Left renal pelvis (tissue), 4 donors: ENCODE measurements around the gene TAAR2. TPM values are rescaled to one million over a fixed set of nuclear protein-coding genes. Genes with fewer than 3 reads are reported as not detected.
"Not testable (repeated sequence)": the region's sequence is repeated elsewhere in the genome, so short reads cannot be mapped to it uniquely, and the experiment has no call there.

ENCODE experiments used
- DNase-seq, 4 donors: peaks; one replicate each; pipeline ENCODE4 v3.0.0-alpha.2; 2013; ENCODE audit warnings: low read depth in 4 of 4, low spot score in 3 of 4
- polyA plus RNA-seq, 4 donors: library from polyadenylated mRNA; unstranded; fragments of 120-200 nt; gene quantifications; one replicate each; pipeline ENCODE4 v1.2.1, GENCODE V29; 2013; ENCODE audit not compliant: insufficient read length in 4 of 4

The TAAR2 gene, protein sequence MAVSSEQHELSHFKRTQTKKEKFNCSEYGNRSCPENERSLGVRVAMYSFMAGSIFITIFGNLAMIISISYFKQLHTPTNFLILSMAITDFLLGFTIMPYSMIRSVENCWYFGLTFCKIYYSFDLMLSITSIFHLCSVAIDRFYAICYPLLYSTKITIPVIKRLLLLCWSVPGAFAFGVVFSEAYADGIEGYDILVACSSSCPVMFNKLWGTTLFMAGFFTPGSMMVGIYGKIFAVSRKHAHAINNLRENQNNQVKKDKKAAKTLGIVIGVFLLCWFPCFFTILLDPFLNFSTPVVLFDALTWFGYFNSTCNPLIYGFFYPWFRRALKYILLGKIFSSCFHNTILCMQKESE
- polyA plus RNA-seq, result not detected

DNA sequence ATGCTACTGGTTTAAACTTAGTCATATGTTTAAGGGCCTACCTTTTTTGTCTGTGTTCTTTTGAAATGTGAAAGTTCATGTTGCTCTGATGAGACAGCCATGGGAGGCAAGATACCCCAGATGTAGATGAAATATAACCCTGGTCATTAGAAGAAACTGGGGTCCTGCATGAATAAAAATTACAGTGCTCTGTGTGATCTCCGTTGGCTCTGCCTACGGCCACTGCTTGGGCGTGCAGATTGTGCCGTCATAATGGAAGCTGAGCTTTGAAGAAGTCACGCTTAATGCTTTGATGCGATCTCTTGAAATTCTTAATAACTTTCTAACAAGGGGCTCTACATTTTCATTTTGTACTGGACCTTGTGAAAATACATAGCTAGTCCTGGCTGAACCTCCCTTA lies at the start of gene TAAR2:
TAAR2 (minus strand) TSS at position 101 of the 400 bp plus-strand sequence; CDS start at position 101, 0 bp downstream.
- no peak for DNase-seq

GRCh38 chr6:132673376-132674094 lies 49.5 kb upstream of the TAAR2 start:
- no peak for DNase-seq

DNA sequence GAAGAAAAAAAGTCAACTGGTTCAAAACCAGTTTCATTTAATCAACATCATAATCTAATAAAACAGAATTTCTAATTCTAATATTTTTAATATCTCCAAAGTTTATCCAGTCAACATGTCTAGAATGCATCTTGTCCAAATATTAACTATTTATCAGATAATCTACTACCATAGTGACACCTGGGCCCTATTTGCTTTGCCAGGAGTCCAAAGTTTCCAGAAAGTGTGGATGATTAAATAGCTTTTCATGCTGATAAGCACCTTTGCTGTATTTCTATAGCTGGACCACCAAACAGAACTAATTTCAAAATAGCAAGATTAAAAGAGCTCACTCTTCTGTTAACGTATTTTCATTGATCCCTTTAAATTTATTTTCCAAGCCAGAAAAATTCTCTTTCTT lies 47.2 kb upstream of the TAAR2 start:
- no peak for DNase-seq

DNA sequence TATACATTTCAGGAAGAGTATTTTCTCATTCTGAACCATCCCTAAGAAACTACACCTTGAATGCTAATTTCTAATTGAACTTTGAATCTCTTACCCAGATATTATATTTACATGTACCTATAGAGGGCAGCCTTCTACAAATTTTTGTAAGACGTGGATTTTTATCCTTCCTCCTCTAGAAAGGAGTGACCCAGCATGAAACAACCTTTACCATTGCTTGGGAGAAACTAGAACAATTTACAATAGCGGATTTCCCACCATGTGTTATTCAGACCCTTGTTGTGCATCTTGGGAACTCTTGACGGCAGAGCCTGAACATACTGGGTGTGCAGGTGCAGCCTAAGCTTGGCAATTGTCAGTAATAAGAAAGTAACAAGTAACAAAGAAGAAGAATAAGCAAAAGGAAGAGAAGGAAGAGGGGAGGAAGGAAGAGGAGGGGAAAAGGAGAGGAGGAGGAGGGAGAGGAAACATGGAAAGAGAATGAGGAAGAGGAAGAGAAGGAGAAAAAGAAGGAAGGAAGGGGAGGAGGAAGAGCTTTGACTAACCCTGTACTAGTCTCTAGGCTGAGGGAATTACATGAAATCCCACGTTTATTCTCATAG lies 45.7 kb upstream of the TAAR2 start:
- DNase-seq, result peak in 2 of 4 donors; percentile 2 to 10

DNA sequence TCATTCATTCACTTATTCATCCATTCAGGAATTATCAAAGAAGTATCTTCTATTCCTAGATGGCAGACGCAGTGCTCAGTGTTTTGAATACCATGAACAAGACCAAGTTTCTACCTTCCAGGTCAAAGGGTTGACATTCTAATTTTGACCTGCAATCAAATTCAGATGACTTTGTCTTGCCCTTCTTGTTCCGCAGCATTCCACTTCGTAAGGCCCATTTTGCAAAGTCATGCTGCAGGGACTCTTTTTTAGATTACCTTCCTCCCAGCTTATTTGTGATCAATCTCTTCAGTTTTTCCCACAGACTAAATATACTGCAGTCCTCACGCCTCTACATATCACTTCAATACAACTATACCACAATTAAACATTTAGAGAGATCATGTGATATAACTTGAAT lies 42.0 kb upstream of the TAAR2 start:
- DNase-seq, result no peak

- no peak for DNase-seq
These were observed 40.4 kb upstream of the TAAR2 start for GRCh38 chr6:132664309-132665034.

DNA sequence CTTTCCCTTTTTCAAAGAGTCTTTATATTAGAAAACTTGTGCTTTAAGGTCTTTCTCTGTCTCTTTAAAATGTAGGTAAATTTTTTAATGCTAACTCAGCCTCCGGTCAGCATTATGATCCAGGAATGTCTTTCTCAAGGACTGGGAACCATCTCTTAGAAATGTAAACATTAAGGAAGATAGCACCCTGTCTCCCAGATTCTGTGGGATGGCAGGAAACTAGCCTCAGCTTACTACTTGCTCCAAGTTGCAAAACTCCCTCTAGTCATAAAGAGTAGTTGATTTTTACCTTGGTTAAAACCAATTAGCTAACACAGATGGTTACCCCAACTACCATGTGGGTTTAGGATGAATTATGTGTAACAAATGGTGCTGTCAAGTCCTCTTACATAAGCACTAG lies 39.6 kb upstream of the TAAR2 start:
- DNase-seq, result no peak

DNA sequence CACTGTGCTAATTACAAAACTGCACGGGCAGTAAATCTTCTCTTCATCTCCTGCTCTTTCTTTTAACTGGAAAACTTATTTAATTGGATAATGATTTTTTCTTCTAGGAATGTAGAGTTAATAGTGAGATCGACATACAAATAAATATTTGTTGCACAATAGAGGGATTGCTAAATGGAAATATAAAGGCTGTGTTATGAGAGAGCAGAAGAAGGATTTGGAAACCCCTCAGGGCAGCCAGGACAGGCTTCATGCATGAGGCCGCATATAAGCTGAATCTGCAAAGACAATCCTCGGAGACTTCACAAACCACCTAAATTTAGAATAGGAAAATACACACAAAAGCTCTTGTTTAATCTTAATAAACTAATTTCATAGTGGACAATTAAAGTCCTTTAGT lies 37.8 kb upstream of the TAAR2 start:
- no peak for DNase-seq

- DNase-seq, result no peak
These were observed 35.0 kb upstream of the TAAR2 start, which contains the start of gene TAAR1 for GRCh38 chr6:132659082-132659481. TSS of gene TAAR1 (minus strand) at chr6:132659182. CDS start at chr6:132646003, 13,179 bp downstream.

- DNase-seq, result no peak
These were observed 27.0 kb upstream of the TAAR2 start for GRCh38 chr6:132651062-132651461.

DNA sequence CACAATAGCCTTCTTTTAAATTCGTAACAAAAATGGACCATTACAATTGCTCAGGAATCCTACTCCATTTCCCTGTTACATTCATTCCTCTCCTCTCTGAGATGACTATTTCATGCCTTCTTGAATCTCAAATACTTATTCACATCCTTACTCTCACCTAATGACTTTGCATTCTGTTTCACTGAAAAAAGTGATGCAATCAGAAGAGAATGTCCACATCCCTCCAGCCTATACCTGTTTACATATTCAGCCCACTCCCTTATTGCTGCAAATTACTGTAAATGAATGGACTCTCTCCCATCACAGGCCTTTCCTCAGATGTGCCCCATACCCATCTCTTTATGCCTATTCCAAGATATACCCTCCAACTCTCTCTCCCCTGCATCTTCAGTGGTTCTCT lies 26.4 kb upstream of the TAAR2 start:
- DNase-seq, result no peak

GRCh38 chr6:132648828-132649227 lies 24.8 kb upstream of the TAAR2 start:
- no peak for DNase-seq

GRCh38 chr6:132648356-132648755 lies 24.3 kb upstream of the TAAR2 start:
- no peak for DNase-seq

DNA sequence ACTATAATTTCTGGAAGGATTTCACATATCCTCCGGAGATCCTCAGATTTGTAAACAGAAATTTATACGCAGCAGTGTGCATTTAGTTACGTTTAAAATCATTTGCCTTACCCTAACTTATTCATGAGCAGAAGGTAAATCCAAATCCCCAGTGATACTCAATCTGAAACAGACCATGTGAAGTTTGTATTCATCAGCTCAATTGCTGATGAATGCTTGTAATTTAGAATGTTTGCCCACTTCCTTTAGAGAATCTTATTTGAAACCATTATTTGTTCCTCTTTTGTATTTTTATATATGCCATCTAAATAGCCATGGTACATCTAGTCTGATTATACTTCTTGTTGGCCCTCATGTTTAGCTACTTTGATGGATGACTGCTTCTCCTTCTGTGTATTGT lies 19.5 kb upstream of the TAAR2 start:
- DNase-seq, result no peak

GRCh38 chr6:132637135-132637534 lies 13.1 kb upstream of the TAAR2 start:
- DNase-seq, result not testable (repeated sequence)

DNA sequence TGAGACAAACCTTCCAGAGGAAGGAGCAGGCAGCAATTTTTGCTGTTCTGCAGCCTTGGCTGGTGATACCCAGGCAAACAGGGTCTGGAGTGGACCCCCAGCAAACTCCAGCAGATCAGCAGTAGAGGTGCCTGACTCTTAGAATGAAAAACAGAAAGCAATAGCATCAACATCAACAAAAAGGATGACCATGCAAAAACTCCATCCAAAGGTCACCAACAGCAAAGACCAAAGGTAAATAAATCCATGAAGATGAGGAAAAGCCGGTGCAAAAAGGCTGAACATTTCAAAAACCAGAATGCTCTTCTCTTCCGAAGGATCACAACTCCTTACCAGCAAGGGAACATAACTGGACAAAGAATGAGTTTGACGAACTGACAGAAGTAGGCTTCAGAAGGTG lies 11.8 kb upstream of the TAAR2 start:
- DNase-seq, result not testable (repeated sequence)

GRCh38 chr6:132635288-132635687 lies 11.2 kb upstream of the TAAR2 start:
- DNase-seq, result not testable (repeated sequence)

DNA sequence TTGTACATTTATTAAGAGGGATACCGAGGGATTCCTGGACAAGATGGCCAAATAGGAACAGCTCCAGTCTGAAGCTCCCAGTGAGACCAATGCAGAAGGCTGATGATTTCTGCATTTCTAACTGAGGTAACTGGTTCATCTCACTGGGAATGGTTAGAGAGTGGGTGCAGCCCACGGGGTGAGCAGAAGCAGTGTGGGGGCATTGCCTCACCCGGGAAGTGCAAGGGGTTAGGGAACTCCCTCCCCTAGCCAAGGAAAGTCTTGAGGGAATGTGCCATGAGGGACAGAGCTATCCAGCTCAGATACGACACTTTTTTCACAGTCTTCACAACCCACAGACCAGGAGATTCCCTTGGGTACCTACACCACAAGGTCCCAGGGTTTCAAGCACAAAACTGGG lies 10.7 kb upstream of the TAAR2 start:
- no peak for DNase-seq

DNA sequence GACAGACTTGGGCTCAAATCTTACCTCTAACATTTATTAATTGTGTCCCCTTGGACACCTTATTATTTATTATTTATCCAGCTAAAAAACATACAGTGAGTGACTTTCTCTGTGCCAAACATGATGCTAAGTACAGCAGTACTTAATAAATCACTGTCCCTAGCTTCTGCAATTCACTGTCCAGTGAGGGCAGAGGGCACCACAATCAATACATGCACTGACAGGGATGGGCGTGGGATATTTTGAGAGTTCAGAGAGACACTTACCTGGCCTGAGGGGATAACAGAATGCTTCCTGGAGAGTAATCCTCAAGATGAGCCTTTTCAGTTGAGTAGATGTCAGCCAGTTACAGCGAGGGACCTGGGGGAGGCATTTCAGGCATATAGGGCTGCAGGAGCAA lies 9.3 kb upstream of the TAAR2 start:
- DNase-seq, result no peak

- no peak for DNase-seq
These were observed 799 bp downstream of the TAAR2 start for GRCh38 chr6:132623106-132623845.
